DMS79 (cell line): ENCODE measurements around the gene PKNOX2.

Source experiments
- DNase-seq: peaks from one replicate; lab custom pipeline; 2025; lab: John Stamatoyannopoulos, UW

PKNOX2 gene

GRCh38 chr11:125286486-125286885, 121.9 kb downstream of the PKNOX2 start:
- DNase-seq: no peak

- DNase-seq: no peak
These were observed 123.1 kb downstream of the PKNOX2 start for GRCh38 chr11:125287491-125288210.

GRCh38 chr11:125289419-125290098, 125.0 kb downstream of the PKNOX2 start:
- peak; percentile 14 for DNase-seq

- no peak for DNase-seq
These were observed 125.7 kb downstream of the PKNOX2 start for GRCh38 chr11:125290263-125290662.

- DNase-seq: no peak
These were observed 127.5 kb downstream of the PKNOX2 start for GRCh38 chr11:125292100-125292499.

- no peak for DNase-seq
These were observed 129.0 kb downstream of the PKNOX2 start for GRCh38 chr11:125293596-125293995.

GRCh38 chr11:125295931-125296330, 131.4 kb downstream of the PKNOX2 start:
- DNase-seq: no peak

GRCh38 chr11:125297346-125297915, 132.9 kb downstream of the PKNOX2 start:
- no peak for DNase-seq

- DNase-seq: no peak
These were observed 134.6 kb downstream of the PKNOX2 start for GRCh38 chr11:125299061-125299615.

GRCh38 chr11:125299821-125300220, 135.3 kb downstream of the PKNOX2 start:
- no peak for DNase-seq

GRCh38 chr11:125300791-125301218, 136.3 kb downstream of the PKNOX2 start:
- peak; percentile 12 for DNase-seq

GRCh38 chr11:125301346-125301745, 136.8 kb downstream of the PKNOX2 start:
- peak; percentile 14 for DNase-seq

- DNase-seq: no peak
These were observed 138.6 kb downstream of the PKNOX2 start for GRCh38 chr11:125303186-125303585.

GRCh38 chr11:125303694-125304093, 139.1 kb downstream of the PKNOX2 start:
- DNase-seq: no peak

- no peak for DNase-seq
These were observed 139.6 kb downstream of the PKNOX2 start for GRCh38 chr11:125304136-125304535.

- DNase-seq: no peak
These were observed 140.3 kb downstream of the PKNOX2 start for GRCh38 chr11:125304876-125305275.

GRCh38 chr11:125305345-125305744, 140.8 kb downstream of the PKNOX2 start:
- peak; percentile 97 for DNase-seq

- DNase-seq: no peak
These were observed 141.9 kb downstream of the PKNOX2 start for GRCh38 chr11:125306476-125306875.

GRCh38 chr11:125308246-125308645, 143.7 kb downstream of the PKNOX2 start:
- no peak for DNase-seq

GRCh38 chr11:125312391-125312790, 147.8 kb downstream of the PKNOX2 start:
- no peak for DNase-seq

- no peak for DNase-seq
These were observed 148.3 kb downstream of the PKNOX2 start for GRCh38 chr11:125312812-125313211.

- DNase-seq: no peak
These were observed 149.0 kb downstream of the PKNOX2 start for GRCh38 chr11:125313271-125314219.
